Activated CD4-positive, alpha-beta T cell treated with anti-CD3 and anti-CD28 coated beads, Interleukin-2, amount 50 U/mL, for 48 hours (primary cell): ENCODE results near the gene NTMT2.
"Not testable (repeated sequence)": the region's sequence is repeated elsewhere in the genome, so short reads cannot be mapped to it uniquely, and the experiment has no call there.

ENCODE experiments used
- DNase-seq, 2 experiments: peaks; one replicate each; pipeline ENCODE4 v3.0.0-alpha.2; 2020

The NTMT2 gene

DNA sequence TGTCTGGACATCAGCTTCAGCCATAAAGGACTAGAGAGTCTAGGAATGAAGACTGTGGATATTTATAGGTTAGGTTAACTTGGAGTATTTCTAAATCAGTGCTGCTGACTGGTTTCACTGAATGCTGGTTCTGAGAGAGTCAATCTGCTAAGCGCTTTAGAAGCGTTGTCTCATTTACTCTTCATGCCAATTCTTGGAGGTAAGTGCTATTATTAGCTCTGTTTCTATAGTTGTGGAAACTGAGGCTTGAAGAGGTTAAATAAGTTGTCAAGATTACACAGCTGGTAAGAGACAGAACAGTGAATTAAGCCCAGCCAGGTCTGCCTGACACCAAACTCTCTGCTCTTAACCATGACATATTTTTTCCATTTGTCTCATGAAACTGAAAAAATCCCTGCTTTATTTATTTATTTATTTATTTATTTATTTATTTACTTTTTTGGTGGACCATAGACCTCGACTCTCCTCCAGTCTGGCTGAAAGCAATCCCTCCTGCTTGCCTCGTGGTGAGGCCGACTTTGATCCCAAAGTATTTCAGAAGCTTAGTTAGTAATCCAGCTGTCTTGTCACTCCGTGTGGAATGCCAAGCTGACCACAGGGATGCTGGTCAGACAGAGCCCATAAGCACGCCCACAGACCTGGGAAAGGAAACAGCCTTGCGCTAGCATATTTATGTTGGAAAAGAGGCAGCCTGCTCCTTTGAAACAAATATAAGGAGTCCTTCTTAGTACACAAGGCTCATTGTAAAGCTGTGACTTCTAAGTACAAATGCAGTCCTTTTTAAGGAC is 16.9 kb downstream of the NTMT2 start:
- DNase-seq: no peak

DNA sequence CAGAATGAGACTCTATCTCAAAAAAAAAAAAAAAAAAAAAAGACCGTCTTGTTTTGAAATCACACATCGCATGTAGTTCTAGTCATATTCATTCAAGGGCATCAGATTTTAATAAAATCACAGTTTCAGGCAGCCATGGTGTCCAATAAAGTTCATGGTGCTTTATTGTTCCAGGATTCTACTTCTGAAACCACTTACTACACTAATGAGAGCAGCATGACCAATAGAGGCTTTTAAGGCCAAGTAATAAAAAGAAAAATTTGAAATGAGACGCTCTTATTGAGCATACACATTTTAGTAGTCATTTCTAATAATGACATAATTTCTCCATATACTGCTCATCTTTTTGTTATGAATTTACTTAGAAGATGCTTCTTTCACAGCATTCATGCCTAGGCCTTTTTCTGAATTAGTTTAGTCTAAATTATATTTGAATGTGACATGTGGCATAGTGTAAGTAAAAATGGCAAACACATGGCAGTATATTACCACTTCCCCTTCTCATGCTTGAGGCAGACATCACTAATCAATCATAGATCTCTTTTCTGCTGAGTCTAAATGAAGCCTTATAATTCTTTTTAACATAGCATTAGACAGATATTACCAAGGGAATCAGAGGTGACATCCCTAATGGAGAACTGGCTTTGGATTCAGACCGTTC is 18.5 kb downstream of the NTMT2 start:
- DNase-seq: no peak

DNA sequence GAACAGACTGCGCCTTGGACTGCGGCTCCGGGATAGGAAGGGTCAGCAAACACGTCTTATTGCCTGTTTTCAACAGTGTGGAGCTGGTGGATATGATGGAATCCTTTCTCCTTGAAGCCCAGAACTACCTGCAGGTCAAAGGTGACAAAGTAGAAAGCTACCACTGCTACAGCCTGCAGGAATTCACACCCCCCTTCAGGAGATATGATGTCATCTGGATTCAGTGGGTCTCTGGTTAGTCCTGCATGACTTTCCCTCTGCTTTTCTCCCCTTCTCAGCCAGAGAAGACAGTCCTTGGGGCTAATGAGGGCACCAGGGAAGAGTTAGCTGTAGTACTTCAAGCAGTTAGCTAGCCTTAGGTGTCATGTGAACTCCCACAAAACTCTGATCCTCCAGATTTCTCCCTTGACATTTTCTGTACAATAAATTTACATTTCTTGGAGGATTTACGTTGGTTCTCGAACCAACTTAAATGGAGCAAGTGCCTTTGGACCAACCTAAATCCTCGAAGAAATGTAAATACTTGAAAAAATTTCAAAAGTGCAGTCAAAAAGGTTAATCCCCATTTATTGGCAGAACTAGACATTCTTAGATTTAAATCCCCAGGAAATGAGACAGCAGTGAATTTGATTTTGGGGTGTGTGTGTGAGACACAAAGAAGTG is 20.9 kb downstream of the NTMT2 start:
- no peak for DNase-seq

DNA sequence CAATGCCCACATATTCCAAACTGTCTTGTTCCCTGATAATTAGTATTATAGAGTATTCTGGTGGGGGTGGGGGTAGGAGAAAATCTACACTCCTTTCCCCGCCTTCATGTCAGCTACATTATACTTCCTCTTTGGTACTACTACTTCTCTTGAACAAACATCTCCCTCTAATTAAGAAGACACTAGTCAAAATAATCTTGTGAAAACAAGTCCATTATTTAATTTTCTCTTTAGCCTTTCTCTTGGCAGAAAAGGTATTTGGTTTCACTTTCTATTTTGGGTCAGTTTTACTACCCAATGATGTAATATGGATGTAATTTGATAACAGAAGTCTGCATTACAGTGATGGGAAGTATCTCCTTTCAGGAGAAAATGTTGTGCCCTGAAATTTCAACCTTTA is 22.5 kb downstream of the NTMT2 start:
- DNase-seq: no peak

DNA sequence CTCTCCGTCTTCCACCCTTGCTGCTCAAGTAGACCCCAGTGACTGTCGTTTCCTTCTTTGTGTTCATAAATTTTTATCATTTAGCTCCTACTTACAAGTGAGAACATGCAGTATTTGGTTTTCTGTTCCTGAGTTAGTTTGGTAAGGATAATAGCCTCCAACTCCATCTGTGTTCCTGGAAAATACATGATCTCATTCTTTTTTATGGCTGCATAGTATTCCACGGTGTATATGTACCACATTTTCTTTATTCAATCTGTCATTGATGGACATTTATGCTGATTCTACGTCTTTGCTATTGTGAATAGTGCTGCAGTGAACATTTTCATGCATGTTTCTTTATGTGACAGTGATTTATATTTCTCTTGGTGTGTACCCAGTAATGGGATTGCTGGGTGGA is 24.8 kb downstream of the NTMT2 start:
- DNase-seq: not testable (repeated sequence)

DNA sequence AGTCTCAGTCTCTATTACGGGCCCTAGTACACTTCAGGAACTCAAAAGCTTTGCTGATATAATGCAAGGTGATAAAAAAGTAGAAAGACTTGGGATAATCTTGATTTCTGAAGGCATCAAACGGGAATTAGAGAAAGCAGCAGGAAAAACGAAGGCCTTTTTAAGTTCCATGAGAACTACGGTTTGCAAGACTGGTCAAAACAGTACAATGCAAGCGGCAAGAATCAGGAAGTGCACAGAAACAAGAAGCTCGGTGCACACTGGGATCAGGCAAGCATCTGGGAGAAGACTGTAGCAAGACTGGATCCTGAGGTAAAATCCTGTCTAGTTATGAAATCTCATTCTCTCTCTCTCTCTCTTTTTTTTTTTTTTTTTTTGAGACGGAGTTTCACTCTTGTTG is 28.6 kb downstream of the NTMT2 start:
- DNase-seq: no peak

DNA sequence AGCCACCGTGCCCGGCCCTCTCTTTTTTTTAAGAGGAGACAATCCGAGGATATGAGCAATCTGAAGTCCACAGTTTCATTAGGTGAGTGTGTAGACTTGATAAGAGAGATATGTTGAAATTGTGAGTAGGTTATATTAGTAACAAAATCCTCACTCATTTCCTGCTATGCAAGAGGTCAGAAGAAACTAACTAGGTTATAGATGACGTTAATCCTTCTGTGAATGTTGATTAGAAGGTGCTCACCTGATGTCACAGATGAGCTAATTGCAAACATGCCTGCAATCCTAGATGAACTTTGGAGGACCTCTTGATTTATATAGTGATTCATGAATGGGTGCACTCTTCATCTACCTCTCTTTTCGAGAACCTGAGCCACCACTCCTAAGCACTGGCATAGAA is 29.3 kb downstream of the NTMT2 start:
- DNase-seq: no peak

DNA sequence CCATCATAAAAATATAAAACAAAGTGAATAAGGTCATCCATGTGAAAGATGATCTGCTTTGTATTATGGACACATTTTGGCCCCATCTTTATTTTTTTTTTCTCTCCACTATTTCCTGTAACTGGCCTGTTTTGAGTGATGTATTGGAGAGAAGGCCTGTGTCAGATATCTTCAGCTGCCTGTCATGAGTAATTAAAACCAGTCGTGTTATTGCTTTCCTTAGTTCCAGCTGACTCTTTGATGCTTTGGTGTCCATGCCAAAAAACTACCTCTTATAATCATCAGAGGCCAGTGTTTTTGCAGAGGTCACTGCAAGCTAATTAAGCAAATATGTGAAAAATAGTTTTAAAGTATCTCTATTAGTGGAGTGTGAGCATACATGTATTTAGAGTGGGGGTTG is 29.7 kb downstream of the NTMT2 start:
- DNase-seq: no peak

DNA sequence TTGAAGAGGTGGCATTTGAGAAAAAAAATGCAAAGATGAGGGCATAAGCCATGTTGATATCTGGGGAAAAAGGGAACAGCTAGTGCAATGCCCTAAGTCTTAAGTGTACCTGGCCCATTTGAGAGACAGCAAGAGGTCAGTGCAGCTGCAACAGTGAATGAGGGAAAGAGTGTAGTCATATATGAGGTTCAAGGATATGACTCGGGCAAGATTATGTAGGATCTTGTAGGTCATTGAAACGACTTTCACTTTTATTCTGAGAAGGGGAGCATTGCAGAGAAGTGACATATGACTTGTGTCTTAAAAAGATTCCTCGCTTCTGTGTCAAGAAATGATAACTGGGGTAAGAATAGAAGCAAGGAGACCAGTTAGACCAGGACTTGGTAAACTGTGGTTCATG is 31.0 kb downstream of the NTMT2 start:
- no peak for DNase-seq

DNA sequence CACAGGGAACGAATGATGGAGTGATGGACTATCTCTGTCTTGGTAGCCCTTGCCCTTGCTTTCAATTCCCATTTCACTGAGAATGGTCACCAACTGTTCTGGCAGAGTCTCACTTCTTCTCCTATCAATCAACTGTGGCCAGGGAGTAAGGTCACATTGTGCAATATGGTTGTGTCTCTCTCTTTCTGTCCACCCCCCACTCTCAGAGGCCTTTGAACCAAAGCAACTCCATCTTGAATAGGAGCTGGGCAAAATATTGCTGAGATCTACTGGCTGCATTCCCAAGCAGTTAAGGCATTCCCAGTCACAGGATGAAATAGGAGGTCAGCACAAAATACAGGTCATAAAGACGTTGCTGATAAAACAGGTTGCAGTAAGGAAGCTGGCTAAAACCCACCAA is 36.7 kb downstream of the NTMT2 start:
- no peak for DNase-seq

DNA sequence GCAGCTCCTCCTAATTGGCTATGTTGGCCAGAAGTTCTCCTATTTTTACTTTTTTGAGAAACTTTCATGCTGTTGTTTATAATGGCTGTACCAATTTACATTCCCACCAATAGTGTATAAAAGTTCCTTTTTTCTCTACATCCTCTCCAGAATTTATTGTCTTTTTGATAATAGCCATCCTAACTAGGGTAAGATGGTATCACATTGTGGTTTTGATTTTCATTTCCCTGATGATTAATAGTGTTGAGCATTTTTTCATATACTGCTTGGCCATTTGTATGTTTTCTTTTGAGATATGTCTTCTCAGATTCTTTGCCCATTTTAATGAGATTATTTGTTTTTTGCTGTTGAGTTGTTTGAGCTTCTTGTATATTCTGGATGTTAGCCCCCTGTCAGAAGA is 46.8 kb downstream of the NTMT2 start:
- no peak for DNase-seq

DNA sequence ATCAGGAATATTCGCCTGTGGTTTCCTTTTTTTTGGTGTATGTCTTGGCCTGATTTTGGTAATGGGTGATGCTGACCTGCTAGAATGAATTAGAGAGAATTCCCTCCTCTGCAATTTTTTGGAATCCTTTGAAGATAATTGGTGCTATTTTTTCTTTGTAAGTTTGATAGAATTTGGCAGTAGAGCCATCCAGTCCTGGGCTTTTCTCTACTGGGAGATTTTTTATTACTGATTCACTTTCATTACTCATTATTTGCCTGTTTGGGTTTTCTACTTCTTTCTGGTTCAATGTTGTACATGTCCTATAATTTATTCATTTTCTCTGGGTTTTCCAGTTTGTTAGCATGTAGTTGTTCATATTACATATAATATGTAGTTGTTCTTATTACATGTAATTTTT is 48.7 kb downstream of the NTMT2 start:
- no peak for DNase-seq

DNA sequence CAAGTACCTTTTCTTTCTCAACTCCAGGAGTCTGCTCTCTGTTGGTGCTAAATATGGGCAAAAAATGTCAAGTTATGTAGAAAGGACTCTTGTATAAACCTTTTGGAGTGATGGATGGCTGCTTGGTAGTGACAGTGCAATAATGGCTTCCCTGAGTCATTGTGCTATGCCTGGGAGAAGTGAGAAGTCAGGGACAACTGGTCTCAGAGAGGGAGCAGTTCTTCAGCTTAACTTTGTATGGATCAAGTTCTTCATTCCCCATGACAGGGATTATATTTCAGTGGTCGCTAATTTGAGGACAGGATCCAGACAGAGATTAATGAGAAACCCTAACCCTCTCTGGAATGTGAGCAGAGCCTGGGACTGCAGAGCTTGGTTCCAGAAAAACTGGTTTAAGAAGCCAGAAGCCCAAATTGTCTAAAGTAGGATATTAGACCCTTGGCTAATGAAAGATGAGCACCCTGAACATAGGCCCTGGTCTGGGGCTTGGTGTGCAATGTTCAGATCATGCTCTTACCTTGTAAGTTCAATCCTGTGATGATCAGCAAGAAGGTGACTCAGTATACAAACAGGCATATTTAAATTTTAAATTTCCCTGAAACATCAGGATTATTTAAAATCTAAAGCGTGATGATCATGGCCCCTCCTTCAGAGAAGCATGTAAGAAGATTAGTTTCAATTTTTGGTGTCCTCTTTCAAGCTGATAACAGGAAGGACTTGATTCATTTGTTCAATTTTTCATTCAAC is 50.9 kb downstream of the NTMT2 start:
- no peak for DNase-seq

DNA sequence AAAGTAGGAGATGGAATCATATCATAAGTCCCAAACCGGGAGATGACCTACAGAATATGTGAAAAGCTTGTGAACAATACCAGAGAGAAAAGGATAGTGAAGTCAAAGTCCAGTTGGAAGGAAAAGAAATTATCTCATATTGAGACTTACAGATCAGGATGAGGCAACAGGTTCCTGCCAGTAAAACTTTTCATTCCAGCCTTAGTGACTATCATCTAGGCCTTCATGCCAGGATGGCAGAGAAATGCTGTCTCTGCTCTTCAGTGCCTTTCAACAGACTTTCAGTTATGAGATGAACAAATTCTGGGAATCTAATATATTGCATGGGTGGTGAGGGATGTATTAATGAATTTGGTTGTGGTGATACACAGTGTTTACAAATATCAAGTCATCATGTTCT is 52.3 kb downstream of the NTMT2 start:
- DNase-seq: no peak

DNA sequence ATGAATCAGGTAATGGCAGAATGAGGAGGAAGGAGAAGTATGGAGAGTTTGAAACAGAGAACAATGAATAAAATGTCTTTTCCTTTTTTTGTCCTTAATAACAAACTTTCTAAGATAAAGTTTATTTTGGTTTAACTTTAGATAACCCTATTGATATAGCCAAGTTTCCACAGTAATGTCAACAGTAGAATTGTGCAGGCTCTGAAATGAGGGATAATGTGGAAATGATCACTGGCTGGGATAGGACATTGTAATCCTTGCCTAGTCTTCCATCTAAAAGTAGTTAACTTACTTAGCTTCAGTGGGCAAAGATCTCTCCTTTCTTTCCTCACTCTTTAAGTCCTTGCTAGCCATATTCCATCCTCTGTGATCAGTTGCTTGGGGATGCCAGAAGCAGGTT is 52.8 kb downstream of the NTMT2 start:
- DNase-seq: no peak

DNA sequence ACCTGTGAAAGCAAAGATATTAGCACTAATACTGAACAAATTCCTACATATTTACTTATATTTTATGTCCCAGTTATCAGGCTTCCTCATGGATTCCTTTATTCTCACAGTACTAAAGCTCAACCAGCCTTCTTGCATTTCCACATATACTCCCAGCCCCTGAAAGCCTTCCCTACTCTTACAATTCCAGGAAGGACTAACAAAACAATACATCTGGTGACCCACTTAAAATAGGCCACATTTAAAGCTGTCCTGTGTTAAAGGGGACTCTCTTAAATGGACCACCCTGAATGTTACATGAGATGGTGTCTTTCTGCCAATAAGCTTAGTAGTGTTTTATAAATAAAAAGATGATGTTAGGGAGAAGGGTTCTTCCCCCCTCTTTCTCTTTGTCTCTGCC is 54.4 kb downstream of the NTMT2 start:
- DNase-seq: no peak

DNA sequence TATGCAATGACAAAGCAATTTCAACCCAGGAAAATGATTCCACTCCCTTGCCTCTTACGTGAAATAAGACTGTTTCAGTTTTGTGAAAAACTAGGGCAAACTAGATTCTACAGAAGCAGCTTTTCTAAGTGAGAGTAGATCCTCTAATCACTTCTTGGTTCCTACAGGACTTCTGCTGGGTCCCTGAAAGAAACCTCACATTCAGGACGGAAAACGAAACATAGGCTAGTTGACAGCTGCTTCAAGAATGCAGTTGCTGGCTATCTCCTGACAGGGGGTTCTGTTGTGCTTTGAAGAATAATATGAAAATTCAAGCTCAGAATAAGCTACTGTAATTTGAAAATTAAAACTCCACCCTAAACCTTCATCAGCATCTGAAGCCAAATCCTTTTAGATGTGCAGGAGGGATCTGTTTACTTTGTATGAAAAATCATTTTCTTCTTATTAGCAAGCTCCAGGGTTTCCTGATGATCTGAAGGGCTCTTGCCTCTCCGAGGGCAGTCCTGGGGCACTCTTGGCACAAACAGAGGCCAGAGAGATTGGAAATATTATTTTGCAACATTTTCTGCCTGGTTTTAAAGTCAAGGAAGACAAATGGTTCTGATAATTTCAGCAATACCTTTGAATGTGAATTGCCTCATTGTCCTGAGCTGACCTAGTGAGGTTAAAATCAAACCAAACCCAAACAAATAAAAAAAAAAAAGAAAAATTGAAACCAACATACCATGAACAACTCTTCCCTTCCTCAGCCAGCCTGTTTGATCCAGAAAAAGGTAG is 55.0 kb downstream of the NTMT2 start:
- no peak for DNase-seq

DNA sequence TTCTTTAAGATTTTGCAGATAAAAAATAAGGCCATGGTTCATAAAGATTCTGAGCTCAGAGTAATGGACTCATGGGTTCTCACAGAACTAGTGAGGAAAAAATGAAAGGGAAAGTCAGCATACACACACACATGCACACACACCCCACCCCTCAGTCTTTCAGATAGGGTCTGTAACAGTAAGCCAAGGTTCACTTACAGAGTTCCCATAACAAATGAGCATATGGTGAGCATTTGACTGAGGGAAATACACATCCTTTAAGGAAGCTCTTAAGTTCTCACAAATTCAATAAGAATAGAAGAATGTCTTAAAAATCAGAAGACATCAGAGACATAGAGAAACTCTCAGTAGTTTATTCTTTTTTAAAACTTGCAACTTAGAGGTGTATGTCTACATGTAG is 57.9 kb downstream of the NTMT2 start:
- no peak for DNase-seq

DNA sequence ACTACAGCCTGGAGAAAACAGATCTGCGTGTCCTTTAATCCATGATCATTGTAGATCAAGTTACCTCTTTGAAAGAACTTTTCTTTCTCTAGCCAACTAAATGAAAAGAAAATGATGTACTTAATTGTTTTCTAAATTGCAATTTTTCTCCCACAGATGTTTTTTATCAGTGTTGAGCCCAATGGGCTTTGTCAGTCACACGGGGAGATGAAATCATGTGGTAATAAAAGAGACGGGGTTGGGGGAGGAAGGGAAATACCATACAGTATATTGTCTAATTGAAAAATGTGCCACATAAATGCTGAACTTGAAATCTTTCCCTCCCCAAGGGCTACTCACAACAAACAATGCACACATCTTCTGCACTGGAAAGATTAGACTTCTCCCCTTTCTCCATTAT is 58.4 kb downstream of the NTMT2 start:
- no peak for DNase-seq

DNA sequence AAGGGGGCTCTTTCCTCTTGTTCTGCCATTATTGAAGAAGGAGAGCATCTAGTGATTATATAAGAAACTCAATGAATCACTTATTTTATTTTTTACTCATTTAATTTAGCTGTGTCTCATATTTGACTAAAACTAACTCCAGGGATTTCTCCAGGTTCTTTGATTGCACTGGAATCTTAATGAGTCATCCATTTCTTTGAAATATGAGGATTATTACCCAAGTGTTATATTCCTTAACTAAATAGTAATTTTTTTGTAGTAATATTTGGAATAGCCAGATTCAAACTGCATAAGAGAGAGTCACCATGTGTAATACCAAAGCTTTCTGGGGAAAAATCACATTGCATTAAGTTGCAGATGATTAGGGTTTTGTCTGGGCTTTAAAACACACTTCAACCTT is 59.5 kb downstream of the NTMT2 start:
- no peak for DNase-seq

DNA sequence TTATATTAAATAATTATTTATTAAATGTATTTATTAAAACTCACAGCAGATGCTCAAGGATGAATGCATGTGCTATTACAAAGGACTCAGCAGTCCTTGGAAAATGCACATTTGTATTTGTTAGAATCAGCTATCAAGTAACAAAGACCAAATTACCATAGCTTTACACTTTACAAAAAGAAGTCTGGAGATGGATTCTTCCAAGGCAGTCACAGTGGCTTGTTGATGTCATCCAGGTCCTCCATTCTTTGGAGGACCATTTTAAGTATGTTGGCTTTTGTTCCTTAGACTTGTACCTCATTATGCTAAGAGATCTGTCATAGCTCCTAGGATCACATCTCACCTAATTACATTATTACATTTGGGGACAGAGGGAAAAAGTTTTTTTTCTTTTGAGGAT is 63.4 kb downstream of the NTMT2 start:
- DNase-seq: no peak

DNA sequence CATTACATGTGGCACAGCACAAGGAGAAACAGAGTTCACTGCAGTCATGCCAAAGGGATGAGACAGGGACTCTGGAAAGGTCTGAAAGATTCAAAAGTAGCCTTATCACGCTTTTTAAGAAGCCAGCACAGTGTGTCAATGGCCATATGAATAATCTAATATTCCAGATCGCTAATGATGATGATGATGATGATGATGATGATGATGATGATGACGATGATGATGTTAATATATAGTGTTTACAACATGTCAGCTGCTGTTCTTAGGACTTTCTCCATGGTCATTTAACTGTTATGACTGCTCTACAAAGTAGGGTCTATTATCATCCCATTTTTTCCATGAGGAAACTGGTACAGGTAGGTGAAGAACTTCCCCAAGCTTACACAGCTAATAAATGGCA is 64.4 kb downstream of the NTMT2 start:
- DNase-seq: no peak

DNA sequence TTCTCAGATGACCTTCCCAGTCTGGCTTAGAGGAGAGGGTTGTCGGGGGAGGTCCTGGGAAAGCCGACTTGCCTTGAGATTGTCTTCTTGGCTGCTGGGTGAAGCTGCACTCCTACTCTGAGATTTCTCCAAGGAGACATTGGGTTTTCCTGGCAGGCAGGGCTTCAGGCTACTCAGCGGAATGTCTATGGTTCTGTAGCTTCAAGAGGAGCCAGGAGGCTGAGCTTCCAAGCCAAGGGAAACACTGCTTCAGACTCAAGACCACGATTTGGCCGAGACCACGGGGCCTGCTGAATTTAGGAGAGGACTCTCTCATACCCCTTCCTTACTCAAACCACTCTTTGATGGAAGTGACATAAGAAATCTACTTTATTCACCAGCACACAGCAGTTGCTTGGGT is 67.8 kb downstream of the NTMT2 start:
- no peak for DNase-seq
